Stimulated activated CD4-positive, alpha-beta T cell treated with anti-CD3 and anti-CD28 coated beads, Interleukin-15, amount 100 ng/mL, for 48 hours (primary cell): Measurements from ENCODE around the gene YBX1.

Source experiments
- DNase-seq, 2 donors: peaks; one replicate each; pipeline ENCODE4 v3.0.0-alpha.2; 2020; ENCODE audit warnings: low read depth in 2 of 2

The YBX1 gene

DNA sequence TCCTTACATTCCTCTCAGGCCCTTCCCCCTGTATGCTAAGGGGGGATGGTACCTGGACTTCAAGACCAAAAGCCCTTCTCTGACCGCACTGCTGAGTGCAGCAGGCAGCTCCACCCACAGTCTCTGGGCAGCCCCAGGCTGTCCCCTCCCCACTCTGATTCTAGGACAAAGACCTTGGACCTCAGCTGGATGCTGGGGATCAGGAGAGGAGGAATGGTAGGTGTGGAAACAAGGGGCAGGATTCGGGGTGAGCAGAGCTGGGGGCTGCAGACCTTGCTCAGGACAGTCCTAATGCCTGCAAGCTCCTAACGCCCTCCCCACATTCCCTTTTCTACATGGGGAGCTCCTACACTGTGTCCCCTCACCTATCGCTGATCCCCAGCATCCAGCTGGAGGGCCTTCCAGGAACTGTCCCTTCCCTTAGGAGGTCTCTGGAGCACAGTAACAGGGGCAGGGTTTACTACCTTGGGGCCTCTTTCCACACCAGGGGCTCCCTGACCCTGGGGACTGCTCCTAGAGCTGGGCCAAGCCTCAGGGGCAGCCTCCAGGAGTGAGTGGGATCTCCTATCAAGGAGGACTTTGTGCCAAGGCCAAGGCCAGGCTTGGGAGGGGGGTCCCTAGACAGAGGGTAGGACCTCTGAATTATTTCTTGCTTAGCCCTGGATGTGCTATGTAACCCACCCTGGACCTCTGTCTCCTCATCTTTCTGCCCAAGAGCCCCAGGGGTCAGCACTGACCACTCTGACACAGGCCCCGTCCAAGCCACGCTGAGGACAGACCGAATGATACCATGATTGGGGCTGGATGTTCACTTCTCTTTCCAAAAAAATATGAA, 52.2 kb downstream of the YBX1 start:
- no peak for DNase-seq

DNA sequence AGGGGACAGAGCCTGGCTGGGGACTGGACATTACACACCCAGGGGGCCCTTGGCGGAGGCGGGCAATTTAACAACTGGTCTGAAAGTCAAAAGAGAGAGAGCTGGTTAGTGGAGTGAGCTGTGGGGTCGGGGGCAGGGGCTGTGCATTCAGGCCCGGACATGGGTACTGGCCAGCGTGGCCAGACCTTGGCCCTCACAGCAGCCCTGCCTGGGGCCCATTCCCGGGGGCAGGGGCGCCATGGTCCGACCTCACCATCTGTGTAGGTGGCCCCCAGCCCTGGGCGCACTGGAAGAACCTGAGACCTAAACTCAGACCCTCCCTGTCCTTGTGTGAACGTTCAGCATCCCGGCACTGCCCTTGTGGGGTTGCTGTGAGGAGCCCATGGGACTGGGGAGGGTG, 52.8 kb downstream of the YBX1 start:
- DNase-seq, result no peak

DNA sequence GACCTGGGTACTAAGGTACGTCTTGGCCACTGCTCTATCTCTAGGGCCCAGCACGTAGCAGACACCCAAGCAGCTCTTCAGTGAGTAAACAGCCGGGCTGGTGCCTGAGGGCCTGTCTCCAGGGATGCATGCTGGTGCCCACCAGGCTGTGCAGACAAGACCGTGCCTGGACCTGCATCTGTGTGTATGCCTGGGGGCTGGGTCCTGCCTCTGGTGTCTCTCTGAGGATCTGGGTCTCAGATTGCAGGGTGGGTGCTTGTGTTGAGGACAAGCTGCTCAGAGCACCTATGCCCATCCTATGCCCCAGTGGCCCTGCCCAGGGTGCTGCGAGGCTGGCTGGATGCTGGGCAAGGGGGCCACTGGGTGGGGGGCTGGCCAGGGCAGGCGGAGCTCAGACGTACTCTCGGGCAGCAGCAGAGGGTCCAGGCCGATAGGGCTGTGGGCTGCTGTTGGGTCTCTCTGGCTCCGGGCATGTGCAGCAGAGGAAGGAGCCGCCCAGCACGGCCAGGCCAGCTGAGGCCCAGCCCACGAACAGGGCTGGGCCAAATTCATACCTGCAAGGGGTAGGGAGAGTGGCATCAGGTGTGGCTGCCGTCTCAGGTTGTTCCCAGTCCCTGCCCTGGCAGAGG, 53.4 kb downstream of the YBX1 start:
- DNase-seq, result no peak

DNA sequence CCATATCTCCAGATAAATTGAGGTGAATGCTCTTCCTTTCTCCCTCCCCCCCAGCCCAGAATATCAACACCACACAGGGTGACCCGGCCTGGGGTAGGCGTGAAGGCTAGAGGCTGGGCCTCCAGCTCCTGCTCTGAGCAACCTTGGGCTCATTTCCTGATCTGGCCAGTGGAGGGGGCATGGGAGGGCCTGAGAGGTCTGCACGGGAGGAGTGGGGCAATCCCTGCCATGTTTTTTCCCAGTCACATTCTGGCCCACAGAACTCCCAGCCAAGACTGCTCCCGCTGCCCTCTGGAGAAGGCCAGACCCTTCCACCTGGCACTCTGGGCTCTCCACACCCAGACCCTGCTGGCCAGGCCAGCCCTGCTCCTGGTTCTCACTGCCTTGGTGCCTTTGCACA, 53.9 kb downstream of the YBX1 start:
- no peak for DNase-seq

DNA sequence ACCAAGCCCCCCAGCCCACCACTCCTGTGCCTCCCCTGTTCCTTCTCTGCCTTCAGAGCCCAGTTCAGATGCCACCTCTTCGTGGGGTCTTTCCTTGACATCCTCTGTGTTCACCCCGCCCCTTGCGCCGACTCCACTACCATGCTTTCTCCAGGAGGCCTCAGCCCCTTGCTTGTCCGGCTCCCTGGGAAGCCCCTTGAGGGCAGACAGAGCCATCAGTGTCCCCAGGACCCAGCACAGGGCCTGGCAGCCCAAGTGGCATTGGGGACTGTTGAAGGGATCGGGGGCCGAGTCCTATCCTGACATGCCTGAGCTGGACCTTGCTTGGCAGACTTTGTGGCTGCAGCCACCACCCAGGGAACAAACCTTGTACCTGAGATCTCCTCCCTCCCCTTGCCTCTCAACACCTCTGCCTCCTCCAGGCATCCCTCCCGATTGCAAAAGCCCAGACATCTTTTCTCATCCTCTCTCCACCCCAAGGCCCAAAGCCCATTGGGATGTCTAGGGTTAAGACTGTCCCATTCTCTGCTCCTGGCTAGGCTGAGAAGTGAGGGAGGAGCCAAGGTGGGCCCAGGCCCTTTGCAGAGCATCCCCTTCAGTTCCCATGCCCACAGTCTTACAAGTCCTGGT, 54.5 kb downstream of the YBX1 start:
- no peak for DNase-seq

DNA sequence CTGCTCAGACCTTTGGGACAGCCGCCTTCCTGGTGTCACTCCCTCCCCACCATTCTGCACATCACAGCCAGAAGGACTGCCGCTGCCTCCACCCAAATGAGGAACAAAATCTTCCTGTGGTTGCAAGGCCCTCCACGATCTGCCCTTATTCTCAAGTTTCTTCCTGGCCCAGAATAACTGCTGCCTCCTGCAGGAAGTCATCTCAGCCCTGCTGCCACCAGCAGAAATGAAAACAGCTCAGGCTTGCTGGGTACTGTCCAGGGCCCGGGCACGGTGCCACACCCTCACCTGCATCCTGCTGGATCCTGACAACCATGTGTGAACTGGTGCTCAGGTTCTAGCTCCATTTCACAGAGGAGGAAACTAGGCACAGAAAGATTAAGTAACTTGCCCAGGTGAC, 55.0 kb downstream of the YBX1 start:
- DNase-seq, result no peak

DNA sequence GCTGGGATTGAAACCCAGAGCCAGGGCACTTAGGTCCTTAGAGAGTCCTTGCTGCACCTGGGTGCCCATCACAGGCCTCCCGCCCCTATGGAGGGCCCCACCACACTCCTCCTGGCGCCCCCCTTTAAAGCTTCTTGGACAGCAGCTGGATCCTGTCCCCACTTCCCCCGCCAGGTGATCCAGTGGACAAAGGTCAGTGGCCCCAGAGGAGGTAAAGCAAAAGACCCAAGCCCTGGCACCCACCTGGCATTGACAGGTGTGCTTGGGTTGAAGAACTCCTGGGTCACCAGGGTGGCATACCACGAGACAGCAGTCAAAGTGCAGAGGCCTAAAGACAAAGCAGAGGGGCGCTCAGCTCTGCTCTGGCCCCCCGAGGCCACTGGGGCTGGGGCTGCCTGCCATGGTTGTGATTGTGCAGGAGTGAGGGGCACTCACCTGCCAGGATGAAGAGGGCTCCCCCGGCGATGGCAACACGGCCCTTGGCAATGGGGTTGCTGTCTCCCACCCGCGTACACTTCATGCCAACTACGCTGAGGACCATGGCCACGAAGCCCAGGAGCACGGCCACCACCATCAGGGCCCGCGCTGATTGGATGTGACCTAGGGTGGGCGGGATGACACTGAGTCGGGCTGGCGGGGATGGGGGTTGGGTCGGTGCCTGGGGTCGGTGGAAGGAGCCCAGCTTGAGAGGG, 55.9 kb downstream of the YBX1 start:
- no peak for DNase-seq

DNA sequence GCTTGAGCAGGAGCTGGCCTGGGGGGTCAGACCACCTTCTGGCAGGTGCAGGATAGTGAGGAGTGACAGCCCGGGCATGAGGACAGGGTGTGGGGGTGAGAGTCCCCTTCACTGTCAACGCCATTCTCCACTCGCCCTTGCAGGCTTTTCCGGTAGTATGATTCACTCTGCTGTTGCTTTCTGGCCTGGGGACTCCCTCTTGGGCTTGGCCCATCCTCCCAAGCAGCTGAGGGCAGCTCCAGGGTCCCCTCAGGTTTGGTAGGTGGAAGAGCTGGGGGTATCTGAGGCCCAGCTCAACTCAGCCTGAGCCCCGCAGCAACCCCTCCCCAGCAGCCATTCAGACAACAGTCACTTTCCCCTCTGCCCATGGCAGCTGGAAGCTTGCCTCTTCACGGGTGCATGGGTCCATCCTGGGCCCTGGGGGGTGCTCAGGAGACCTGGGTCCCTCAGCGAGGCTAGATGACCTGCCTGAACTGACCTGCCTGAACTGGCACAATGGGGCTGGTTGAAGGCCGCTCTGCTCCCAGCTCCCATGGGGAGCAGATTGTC, 56.5 kb downstream of the YBX1 start:
- DNase-seq, result no peak

DNA sequence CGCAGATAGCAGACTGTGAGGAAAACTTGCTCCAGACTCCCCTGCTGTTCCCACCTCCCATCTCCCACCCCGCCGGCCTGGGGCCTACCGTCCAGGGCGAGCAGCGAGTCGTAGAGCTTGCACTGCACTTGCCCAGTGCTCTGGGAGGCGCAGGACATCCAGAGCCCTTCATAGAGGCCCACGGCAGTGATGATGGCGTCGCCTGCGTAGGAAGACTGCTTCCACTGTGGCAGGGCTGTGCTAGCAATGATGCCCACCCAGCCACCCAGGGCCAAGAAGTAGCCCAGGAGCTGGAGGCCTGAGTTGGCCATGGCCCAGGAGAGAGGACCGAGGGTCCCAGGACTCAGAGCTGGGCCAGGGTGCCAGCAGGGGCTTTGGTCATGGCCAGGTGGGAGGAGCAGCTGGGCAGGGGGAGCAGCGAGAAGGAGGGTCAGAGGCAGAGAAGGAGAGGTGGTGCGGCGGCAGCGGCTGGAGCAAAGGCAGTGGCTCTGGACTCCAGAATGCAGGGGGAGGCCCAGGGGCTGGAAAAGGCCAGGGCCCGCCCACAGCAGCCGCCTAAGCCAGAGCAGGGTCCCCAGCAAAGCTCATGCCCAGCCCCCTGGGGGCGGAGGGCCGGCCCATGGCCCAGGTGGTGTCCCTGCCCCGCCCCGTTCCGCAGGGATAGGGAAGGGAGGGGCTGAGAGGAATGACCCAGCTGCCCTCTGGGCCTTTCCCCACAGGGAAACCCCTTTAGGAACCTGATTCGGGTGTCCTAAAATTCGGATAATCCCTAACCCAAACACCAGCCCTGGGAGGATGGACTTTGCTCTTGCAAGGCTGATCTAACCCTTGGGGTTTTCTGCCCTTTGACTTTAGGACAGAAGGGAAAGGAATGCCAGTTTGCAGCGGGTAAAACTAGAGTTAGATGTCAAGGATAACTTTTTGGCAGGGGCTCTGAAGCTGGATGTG, 57.8 kb downstream of the YBX1 start, which contains the start of gene CLDN19:
Gene CLDN19 (minus strand): TSS at position 484 of the 948 bp plus-strand sequence. CDS start 173 bp downstream, at position 311.
- DNase-seq, result no peak

DNA sequence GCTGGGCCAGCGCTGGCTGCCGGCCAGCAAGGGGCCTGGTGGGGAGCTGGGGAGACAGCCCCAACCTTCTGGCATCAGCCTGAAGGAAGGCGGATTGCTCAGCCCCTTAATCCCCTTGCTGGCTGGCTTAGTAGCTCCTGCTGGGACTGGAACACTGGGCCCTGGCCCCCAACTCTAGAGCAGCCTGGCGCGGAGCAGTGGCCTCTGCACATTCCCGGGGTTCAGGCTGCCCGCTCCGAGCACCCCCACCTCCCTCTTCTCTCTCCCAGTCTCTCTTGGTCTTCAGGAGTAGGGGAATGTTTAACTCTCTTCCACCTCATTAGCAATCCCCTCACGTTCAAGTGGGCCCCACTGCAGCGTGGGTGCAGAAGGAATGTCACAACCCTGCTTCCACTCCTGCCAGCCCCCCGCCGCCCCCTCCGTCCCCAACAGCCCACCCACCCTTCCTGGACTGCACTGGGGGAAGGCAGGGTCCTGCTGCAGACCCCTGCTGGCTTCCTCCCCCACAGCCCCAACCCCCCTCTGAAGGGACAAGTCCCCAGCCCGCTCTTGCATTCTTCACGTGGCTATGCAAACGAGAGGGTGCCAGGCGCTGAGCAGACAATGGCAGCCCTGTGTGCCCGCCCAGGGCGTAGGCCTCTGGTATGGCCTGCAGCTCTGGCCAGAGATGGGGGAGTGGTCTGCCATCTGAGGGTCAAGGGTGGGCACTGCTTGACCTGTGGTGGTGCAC, 58.8 kb downstream of the YBX1 start:
- no peak for DNase-seq

DNA sequence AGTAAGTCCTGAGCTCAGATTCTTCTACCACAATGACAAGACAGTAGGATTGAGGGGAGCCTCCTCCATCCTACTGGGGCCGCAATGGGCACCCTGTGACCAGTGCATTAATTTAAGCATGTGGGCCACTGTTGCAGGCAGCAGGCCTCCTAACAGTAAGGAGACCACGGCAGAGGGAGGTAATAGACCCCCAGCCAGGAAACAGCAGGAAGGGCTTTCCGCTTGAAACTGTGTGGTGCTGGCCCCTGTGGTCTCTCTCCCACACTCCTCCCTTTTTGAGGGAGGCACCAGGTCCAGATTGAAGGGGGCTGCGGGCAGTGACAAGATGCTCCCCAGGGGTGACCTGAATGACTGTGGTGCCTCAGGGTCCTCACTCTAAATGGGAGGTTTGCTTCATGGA, 59.5 kb downstream of the YBX1 start:
- DNase-seq, result no peak

DNA sequence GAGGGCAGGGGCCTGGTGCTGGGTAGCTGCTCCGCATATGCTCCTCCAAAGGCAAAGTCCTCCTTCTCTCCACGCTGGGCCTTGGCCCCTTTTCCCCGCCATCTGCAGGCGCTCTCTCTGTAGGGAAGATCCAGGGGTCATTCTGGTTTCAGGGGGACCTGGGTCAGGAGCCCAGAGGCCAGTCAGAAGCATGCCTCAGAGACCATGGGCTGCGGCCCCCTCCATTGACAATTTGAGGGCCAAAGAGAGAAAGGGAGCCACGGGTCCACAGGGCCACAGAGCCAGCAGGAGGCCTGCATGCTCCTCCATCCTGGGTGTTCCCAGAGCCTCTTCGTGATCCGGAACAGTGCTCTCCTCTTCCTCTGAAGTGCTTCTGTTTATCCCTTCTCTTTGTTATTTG, 59.9 kb downstream of the YBX1 start:
- no peak for DNase-seq

DNA sequence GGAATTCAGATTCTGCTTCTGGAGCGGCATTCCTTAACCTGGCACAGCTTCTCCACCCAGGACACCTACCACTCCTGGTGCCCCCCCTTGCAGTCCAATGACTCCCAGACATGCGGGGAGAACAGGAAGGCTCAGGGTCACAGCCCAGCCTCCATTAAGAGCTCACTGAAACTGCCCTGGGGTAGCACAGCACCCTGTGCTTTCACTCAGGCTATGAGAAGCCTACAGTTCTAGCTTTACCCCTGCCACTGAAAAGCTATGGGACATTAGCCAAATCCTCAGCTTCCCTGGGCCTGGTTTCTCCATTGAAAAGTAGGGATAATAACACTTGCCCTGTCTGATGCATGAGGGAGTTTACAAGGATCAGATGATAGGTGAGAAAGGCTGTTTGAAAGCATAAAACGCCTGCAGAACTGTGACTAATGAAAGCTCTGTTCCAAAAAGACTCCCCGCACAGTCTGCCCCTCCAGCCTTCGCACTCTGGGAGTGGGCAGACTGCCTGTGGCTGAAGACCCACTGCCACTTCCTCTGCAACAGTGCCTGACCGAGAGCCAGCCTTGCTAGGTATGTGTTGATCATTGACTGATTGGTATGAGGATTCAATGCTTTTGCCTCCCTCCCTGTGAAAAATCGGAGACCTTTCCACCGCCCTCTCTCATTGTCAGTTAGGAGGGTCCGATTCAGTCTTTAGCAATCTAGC, 60.5 kb downstream of the YBX1 start:
- DNase-seq, result no peak

DNA sequence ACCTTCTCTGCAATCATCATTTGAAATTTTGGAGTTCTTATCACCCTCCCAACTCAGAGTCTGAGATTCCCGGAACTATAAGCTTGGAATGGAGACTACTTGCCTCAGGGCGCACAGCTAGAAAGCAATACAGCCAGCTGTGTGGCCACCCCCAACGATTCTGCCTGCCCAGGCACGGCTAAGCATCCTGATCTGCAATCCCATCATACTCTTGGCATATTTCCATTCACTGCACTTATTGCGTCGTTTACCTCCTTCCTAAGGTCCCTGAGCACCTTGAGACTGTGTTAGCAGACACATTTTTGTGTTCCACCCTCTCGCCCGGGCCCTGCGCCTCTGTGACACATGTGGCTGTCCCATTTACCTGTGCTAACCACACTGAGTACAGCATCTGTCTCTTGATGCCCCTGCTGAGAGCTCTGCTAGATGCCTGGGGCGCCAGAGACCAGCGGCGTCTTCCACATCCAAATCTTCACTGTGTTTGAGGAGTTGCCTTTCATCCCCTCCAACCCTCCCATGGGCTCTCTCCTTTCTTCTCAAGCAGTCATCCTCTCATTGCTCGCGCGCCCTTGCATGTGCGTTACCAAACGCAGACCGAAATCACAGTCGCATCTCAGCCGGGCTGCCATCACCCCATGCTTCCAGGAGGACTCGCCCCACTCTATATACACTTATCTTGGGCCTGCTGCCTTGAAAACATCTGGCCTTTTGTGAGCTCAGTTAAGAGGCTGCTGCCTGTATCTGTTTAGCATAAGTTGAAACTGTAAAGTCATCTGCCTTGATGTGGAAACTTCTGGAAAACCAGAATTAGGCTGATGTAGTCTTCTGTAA, 61.3 kb downstream of the YBX1 start:
- no peak for DNase-seq

DNA sequence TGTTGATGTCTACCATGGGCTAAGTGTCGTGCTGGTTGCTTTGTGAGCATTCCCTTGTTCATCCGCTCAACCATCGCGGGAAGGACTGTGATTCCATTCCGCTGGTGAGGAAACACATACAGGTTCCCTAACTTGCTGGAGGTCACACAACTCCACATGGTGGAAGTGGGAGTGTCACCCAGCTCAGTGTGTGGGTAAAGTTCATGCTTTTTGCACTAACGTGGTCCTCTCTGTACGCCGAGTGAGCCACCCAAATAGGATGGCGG, 61.9 kb downstream of the YBX1 start:
- DNase-seq, result no peak

DNA sequence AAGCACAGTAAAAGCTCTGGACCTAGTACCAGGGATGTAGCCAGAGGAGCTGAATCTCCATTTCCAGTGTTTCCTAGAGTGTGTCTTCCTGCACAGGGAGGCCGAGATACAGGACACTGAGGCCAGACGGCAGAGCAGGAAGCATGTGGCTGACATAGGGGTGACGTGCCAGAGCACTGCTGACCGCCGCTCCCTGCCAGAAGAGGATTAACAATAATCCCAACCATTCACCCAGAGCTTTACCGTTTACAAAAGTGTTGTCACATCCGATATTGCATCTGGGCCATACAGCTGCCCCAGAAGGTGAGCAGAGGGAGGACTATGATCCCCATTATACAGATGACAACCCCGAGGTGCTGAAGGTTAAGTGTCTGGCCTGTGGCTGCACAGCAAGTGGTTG, 63.6 kb downstream of the YBX1 start:
- DNase-seq, result no peak

DNA sequence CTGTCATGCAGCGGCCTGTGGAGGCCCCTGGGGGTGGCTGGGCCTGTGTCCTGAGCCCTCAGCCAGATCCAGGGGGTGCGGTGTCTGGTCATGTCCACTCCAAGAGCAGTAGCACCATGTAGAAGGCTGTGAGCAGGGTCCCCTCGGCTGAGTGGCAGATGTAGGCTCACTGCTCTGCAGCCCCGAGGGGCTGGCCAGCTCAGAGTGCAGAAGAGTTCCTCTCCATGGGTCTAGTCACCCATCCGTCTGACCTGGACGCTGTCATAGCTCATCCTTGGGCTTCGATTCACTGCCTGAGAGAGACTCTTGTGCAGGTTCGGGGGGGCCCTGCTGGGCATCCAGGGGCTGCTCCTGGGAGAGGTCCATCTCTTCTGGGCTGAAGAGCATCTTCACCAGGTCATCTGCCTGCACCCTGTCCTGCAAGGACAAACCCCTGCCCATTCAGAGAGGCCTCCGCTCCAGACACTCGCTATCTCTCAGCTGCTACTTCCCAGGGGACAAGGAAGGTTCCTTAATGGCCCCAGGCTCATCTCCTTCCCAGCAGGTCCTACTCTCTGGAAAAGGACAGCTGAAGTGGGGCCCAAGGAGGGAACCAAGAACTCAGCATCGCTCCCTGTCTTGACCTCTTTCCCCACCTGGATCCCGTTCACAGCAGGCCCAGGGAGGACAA, 64.4 kb downstream of the YBX1 start:
- no peak for DNase-seq

DNA sequence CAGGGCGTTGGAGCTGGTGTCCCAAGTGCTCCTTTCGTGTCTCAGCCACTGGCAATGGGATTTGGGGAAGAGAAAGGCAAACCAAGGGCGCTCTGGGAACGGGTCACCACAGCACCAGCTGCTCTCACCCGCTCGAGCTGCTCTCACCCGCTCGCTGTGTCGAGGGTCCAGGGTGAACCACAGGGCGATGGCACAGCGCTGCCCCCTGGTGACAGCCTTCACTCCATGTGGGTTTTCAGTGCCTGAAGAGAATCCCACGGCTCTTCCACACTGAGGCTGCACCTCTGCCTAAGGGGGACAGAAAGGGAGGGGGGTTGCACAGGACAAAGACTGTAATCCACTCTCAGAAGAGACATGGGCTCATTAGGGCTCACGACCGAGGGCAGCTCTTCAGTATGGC, 64.9 kb downstream of the YBX1 start:
- DNase-seq, result no peak
